B cell (primary cell): ENCODE results near the gene NEAT1. TPM values are rescaled to one million over a fixed set of nuclear protein-coding genes. Genes with fewer than 3 reads are reported as not detected.

Source experiments
- ATAC-seq: fragments of 200-7000 bp; cut with Tn5 transposase; one replicate; pipeline ENCODE4 v1.10.0; 2021; ENCODE audit warnings: low read depth, mild to moderate bottlenecking, moderate number of reproducible peaks, moderate library complexity
- CTCF ChIA-PET: fragments of 350-600 bp; sonication (Branson Sonifier 250); formaldehyde crosslinking; loops from one replicate; lab custom pipeline; 2021; ENCODE audit warnings: antibody characterized with exemption, inconsistent platforms; lab: Charles Lee
- POLR2A ChIA-PET: fragments of 350-600 bp; sonication (Branson Sonifier 250); formaldehyde crosslinking; loops from one replicate; lab custom pipeline; 2021; ENCODE audit warnings: antibody characterized with exemption; lab: Charles Lee
- DNase-seq: peaks from one replicate; pipeline ENCODE4 v3.0.0; 2013
- H2AFZ ChIP-seq: 2 replicates; pipeline ENCODE4 v1.6.1; 2012; ENCODE audit warnings: mild to moderate bottlenecking, low read depth, low read length; ENCODE audit not compliant: insufficient read depth, poor library complexity, severe bottlenecking
- H3K27ac ChIP-seq, 2 donors: 1 replicate in 1 of 2; 2 replicates in 1 of 2; pipeline ENCODE4 v1.5.1; 2012 to 2013; ENCODE audit warnings: low read length in 2 of 2, mild to moderate bottlenecking in 2 of 2, moderate library complexity in 1 of 2
- H3K27me3 ChIP-seq, 4 experiments: fragments of 200-600 bp in 1 of 4; sonication (generic) in 1 of 4; replicated peaks in 1 of 4; 1 replicate in 2 of 4; 2 replicates in 2 of 4; pipeline versions ENCODE4 v1.6.1 to v1.7.0; 2013 to 2016; ENCODE audit warnings: low read length in 3 of 4, mild to moderate bottlenecking in 2 of 4, mixed read lengths in 1 of 4, moderate library complexity in 1 of 4; ENCODE audit not compliant: insufficient read depth in 4 of 4, control insufficient read depth in 3 of 4; ENCODE audit errors: control extremely low read depth in 1 of 4
- H3K36me3 ChIP-seq, 2 experiments: replicated peaks in 1 of 2; 1 replicate in 1 of 2; 2 replicates in 1 of 2; pipeline versions ENCODE4 v1.6.1 to v1.7.1; 2013; ENCODE audit warnings: low read length in 1 of 2; ENCODE audit not compliant: insufficient read depth in 2 of 2, control insufficient read depth in 1 of 2; ENCODE audit errors: control extremely low read depth in 1 of 2, extremely low read depth in 1 of 2
- H3K4me1 ChIP-seq, 2 donors: fragments of 200-600 bp in 1 of 2; sonication (generic) in 1 of 2; 1 replicate in 1 of 2; 2 replicates in 1 of 2; pipeline versions ENCODE4 v1.5.1 to v1.6.1; 2013 to 2017; ENCODE audit warnings: low read length in 2 of 2; ENCODE audit not compliant: control insufficient read depth in 2 of 2, insufficient read depth in 2 of 2
- H3K4me2 ChIP-seq: replicated peaks from 2 replicates; pipeline ENCODE3; 2012; ENCODE audit warnings: mild to moderate bottlenecking, low read depth, low read length; ENCODE audit not compliant: poor library complexity, severe bottlenecking
- H3K4me3 ChIP-seq, 5 experiments: fragments of 200-600 bp in 1 of 5; sonication (generic) in 1 of 5; 1 replicate in 3 of 5; 2 replicates in 2 of 5; pipeline versions ENCODE4 v1.5.1 to v1.7.0; 2011 to 2016; ENCODE audit warnings: low read length in 4 of 5, mild to moderate bottlenecking in 4 of 5, low read depth in 2 of 5, control low read depth in 1 of 5, moderate library complexity in 1 of 5; ENCODE audit not compliant: insufficient read depth in 1 of 5; ENCODE audit errors: control extremely low read depth in 1 of 5, extremely low read depth in 1 of 5
- H3K79me2 ChIP-seq: fragments of 200-600 bp; sonication (generic); one replicate; pipeline ENCODE4 v1.6.0; 2016; ENCODE audit warnings: low read length; ENCODE audit not compliant: control insufficient read depth, insufficient read depth
- H3K9ac ChIP-seq: fragments of 200-600 bp; sonication (generic); 2 replicates; pipeline ENCODE4 v1.6.1; 2017; ENCODE audit warnings: mild to moderate bottlenecking, low read length, moderate library complexity
- H3K9me3 ChIP-seq, 3 donors: one replicate each; pipeline versions ENCODE4 v1.6.1 to v1.7.1; 2013; ENCODE audit warnings: low read length in 2 of 3; ENCODE audit not compliant: control insufficient read depth in 2 of 3, insufficient read depth in 1 of 3; ENCODE audit errors: control extremely low read depth in 1 of 3
- H4K20me1 ChIP-seq: 2 replicates; pipeline ENCODE4 v1.6.0; 2012; ENCODE audit warnings: mild to moderate bottlenecking, low read length; ENCODE audit not compliant: insufficient read depth, control insufficient read depth, poor library complexity, severe bottlenecking
- H3K27ac Mint-ChIP-seq: one replicate; pipeline ENCODE4 v1.8.0; 2021; ENCODE audit warnings: mixed read lengths
- H3K27me3 Mint-ChIP-seq: one replicate; pipeline ENCODE4 v1.8.0; 2021; ENCODE audit warnings: mixed read lengths
- H3K4me1 Mint-ChIP-seq: one replicate; pipeline ENCODE4 v1.8.0; 2021; ENCODE audit warnings: mixed read lengths
- H3K4me3 Mint-ChIP-seq: one replicate; pipeline ENCODE4 v1.8.0; 2021; ENCODE audit warnings: mixed read lengths
- H3K9me3 Mint-ChIP-seq: one replicate; pipeline ENCODE4 v1.8.0; 2022; ENCODE audit warnings: mixed read lengths; ENCODE audit not compliant: insufficient read depth
- EZH2 ChIP-seq: IDR thresholded peaks from 2 replicates; pipeline ENCODE4 v1.6.1; 2012; ENCODE audit warnings: borderline replicate concordance, low read depth, mild to moderate bottlenecking, moderate library complexity, low read length; ENCODE audit not compliant: insufficient read depth, poor library complexity, severe bottlenecking
- WGBS: methylation state at CpG from one replicate; pipeline ENCODE4 v1.1.5; 2013; ENCODE audit warnings: missing lambda C conversion rate; ENCODE audit not compliant: insufficient coverage; 5-methylcytosine and 5-hydroxymethylcytosine counted together
- intact Hi-C: fragments of 100-400 bp; cut with micrococcal nuclease; formaldehyde crosslinking; loops from one replicate; pipeline ENCODE4 v1.10.0; 2022
- polyA plus RNA-seq: library from polyadenylated mRNA; depleted of rRNA; stranded (reverse); fragments of >200 nt; gene quantifications from 2 replicates; pipeline ENCODE4 v1.2.3, GENCODE V29; 2012
- total RNA-seq, 2 donors: library from RNA; stranded (reverse); fragments of 120-200 nt in 1 of 2; gene quantifications; 1 replicate in 1 of 2; 2 replicates in 1 of 2; pipeline versions ENCODE4 v1.2.3 to v1.2.4, GENCODE V29; 2013 to 2022
- TF ChIP-seq, protein P1 (sequence below): fragments of 200-600 bp; IDR thresholded peaks from one replicate; pipeline ENCODE4 v1.8.0; 2022; ENCODE audit warnings: antibody characterized with exemption, mild to moderate bottlenecking

Gene NEAT1
- total and polyA plus RNA-seq, 2 donors (not counting 1 experiment from before 2014, with no cell fraction given): 66.7 to 1,642 TPM

DNA sequence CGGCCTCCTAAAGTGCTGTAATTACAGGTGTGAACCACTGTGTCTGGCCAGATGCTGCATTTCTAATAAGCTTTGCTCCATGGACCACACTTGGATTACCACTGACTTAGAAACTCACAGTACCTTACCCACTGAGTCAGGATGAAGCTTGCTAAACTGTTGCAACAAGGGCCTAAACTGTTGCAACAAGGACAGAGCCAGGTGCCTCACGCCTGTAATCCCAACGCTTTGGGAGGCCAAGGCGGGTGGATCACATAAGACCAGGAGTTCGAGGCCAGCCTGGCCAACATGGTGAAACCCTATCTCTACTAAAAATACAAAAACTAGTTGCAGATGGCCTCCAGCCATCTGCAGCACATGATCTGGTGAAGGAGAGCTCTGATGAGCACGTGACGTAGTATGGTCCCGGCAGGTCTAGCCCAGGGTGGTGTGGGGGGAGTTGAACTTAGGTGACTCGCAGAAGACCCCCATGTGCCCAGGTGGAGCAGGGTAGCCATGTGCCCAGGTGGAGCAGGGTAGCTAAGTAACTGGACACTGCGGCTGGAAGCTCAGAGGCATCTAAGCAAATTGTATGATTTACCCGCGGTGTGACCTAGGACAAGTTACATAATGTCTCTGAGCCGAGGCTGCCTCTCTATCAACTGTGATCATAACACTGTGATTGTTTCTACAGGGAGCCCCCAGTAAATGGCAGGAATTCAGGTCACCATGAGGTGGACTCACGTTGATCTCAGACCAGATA is 48.6 kb upstream of the NEAT1 start:
- intact Hi-C loops: no loop called here
- H3K9ac ChIP-seq: no peak overlapping the region
- peaks cover 2 to 10% of the 10 kb centered on the region in 2 experiments for H3K36me3 ChIP-seq
- no peak overlapping the region for H3K4me2 ChIP-seq
- peaks cover 21% of the 10 kb centered on the region for H3K79me2 ChIP-seq
- H3K4me3 ChIP-seq: no peak overlapping the region
- peaks cover 17 to 27% of the 10 kb centered on the region in 2 donors for H3K4me1 ChIP-seq
- H3K27ac ChIP-seq: no peak overlapping the region
- Mint-ChIP-seq H3K27ac (no peak overlapping the region), H3K27me3 (no peaks in the 10 kb centered on the region), H3K9me3 (no peaks in the 10 kb centered on the region), H3K4me3 (no peak overlapping the region), H3K4me1 (peaks cover 18% of the 10 kb centered on the region)
- ChIA-PET CTCF (interaction anchor here (1.0 to 3.0 kb wide), 4 partner anchors 128 to 220 kb away, joined by 3 to 19 read pairs (median 4); no protein-coding TSS in a partner anchor), POLR2A (interaction anchor here (0.5 to 0.8 kb wide), 2 partner anchors 22 to 181 kb away, joined by 3 to 4 read pairs; no protein-coding TSS in a partner anchor)
- no peaks in the 10 kb centered on the region for H3K9me3 ChIP-seq
- TF ChIP-seq, protein P1, sequence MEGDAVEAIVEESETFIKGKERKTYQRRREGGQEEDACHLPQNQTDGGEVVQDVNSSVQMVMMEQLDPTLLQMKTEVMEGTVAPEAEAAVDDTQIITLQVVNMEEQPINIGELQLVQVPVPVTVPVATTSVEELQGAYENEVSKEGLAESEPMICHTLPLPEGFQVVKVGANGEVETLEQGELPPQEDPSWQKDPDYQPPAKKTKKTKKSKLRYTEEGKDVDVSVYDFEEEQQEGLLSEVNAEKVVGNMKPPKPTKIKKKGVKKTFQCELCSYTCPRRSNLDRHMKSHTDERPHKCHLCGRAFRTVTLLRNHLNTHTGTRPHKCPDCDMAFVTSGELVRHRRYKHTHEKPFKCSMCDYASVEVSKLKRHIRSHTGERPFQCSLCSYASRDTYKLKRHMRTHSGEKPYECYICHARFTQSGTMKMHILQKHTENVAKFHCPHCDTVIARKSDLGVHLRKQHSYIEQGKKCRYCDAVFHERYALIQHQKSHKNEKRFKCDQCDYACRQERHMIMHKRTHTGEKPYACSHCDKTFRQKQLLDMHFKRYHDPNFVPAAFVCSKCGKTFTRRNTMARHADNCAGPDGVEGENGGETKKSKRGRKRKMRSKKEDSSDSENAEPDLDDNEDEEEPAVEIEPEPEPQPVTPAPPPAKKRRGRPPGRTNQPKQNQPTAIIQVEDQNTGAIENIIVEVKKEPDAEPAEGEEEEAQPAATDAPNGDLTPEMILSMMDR: no peak
- TF ChIP-seq EZH2: no peak
- H3K27me3 ChIP-seq: no peaks in the 10 kb centered on the region
- WGBS: 91% methylated on average over 12 of the region's 14 CpGs
- DNase-seq: no peak
- H2AFZ ChIP-seq: no peak overlapping the region
- H4K20me1 ChIP-seq: no peaks in the 10 kb centered on the region
- no peak for ATAC-seq

DNA sequence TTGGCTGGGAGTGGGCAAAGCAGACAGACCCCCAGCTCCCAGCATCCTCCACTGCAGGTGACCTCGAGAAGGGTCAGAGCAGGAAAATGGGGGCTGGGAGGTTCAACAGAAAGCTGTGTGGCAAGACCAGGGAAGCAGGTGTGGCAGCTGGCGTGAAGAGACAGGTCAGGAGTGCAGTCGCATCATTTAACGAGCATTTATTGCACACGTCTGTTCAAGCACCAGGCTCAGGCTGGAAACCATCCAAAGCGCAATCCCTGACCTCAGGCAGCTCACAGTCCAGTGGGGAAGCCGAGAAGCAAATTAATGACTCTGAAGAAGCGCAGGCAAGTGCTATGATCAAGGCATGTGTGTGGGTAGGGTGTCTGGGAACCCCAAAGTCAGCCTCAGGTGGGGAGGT is 47.6 kb upstream of the NEAT1 start:
- Mint-ChIP-seq H3K27ac (peak overlapping the region; percentile 46), H3K4me3 (no peak overlapping the region), H3K27me3 (no peaks in the 10 kb centered on the region), H3K9me3 (no peaks in the 10 kb centered on the region), H3K4me1 (peaks cover 19% of the 10 kb centered on the region)
- H3K4me2 ChIP-seq: no peak overlapping the region
- no peak overlapping the region for H3K27ac ChIP-seq
- WGBS: 96% methylated on average over 7 of the region's 8 CpGs
- POLR2A ChIA-PET: interaction anchor here (0.7 to 1.0 kb wide), 2 partner anchors 13 to 131 kb away, joined by 3 to 13 read pairs; no protein-coding TSS in a partner anchor
- H4K20me1 ChIP-seq: no peaks in the 10 kb centered on the region
- DNase-seq (no peak), ATAC-seq (no peak)
- H2AFZ ChIP-seq: no peak overlapping the region
- no peak overlapping the region for H3K9ac ChIP-seq
- H3K79me2 ChIP-seq: peaks cover 29% of the 10 kb centered on the region
- peaks cover 2 to 15% of the 10 kb centered on the region in 2 experiments for H3K36me3 ChIP-seq
- no peaks in the 10 kb centered on the region for H3K27me3 ChIP-seq
- TF ChIP-seq EZH2: no peak
- TF ChIP-seq, protein P1: no peak
- CTCF ChIA-PET: interaction anchor here (1.0 to 3.0 kb wide), 4 partner anchors 127 to 219 kb away, joined by 3 to 19 read pairs (median 4); no protein-coding TSS in a partner anchor
- H3K4me3 ChIP-seq: no peak overlapping the region
- no peaks in the 10 kb centered on the region for H3K9me3 ChIP-seq
- peaks cover 17 to 27% of the 10 kb centered on the region in 2 donors for H3K4me1 ChIP-seq
- intact Hi-C loops: no loop called here
